Neural progenitor cell (in vitro differentiated cells): ENCODE measurements around the gene SH3BGRL.

Experiments used
- EZH2 ChIP-seq: fragments of 200-600 bp; sonication (generic); IDR thresholded peaks from 2 replicates; pipeline ENCODE4 v1.6.1; 2017; ENCODE audit warnings: antibody characterized with exemption, mild to moderate bottlenecking, moderate library complexity
- EZH2phosphoT487 ChIP-seq: fragments of 200-600 bp; sonication (generic); IDR thresholded peaks from 2 replicates; pipeline ENCODE4 v1.6.1; 2017; ENCODE audit warnings: antibody characterized with exemption
- TF ChIP-seq, protein P1 (sequence below): fragments of 200-600 bp; sonication (generic); IDR thresholded peaks from 2 replicates; pipeline ENCODE4 v1.5.1; 2017; ENCODE audit warnings: antibody characterized with exemption, mild to moderate bottlenecking

DNA sequence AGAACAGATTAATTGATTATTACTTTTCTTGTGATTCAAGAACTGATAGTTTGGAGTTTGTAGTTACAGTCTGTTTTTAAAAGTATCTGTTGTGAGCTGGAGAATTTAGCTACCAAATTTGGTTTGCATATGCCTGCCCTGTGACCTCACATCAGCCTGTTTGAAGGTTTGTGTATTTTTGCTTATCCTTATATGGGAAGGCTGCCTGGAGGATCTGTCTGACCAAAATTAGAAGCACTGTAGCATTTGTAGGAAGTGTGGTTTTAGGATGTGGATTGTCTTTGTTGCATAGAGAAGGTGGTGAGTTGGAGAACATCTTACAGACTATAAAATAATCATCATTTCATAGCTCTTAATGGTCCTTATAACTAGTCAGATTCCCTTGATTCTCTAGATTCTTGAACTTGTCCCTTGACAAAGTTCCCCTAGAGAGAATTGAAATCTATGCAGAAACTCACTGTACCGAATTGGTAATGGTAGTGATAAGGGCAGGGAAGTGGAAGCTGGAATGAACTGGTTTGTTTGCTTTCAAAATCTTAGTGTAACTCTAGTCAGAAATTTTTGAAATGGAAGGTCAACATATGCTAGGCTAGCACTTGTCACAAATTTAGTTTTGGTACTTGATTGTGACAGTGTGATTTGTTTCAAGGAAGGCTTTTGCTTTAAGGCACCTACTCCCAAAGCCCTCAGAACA is 57.3 kb downstream of the SH3BGRL start:
- TF ChIP-seq, protein P1, sequence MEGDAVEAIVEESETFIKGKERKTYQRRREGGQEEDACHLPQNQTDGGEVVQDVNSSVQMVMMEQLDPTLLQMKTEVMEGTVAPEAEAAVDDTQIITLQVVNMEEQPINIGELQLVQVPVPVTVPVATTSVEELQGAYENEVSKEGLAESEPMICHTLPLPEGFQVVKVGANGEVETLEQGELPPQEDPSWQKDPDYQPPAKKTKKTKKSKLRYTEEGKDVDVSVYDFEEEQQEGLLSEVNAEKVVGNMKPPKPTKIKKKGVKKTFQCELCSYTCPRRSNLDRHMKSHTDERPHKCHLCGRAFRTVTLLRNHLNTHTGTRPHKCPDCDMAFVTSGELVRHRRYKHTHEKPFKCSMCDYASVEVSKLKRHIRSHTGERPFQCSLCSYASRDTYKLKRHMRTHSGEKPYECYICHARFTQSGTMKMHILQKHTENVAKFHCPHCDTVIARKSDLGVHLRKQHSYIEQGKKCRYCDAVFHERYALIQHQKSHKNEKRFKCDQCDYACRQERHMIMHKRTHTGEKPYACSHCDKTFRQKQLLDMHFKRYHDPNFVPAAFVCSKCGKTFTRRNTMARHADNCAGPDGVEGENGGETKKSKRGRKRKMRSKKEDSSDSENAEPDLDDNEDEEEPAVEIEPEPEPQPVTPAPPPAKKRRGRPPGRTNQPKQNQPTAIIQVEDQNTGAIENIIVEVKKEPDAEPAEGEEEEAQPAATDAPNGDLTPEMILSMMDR: no peak
- TF ChIP-seq EZH2 (no peak), EZH2phosphoT487 (no peak)
